ENCODE results near the gene MACF1. TPM values are rescaled to one million over a fixed set of nuclear protein-coding genes. Genes with fewer than 3 reads are reported as not detected.
"Not testable (repeated sequence)": the region's sequence is repeated elsewhere in the genome, so short reads cannot be mapped to it uniquely, and the experiment has no call there.

MACF1 gene
- total and polyA plus RNA-seq, 4 donors = 284 to 366 (median 329) TPM

GRCh38 chr1:39194398-39195051 lies 10.0 kb upstream of the MACF1 start:
- Histone ChIP-seq H3K4me3 (ENCODE audit: low read depth, low read length) (no peak overlapping the region), H3K36me3 (ENCODE audit: control insufficient read depth, insufficient read depth, low read length) (no peaks in the 10 kb centered on the region), H3K4me1 (ENCODE audit: control insufficient read depth, insufficient read depth, low read length) (peaks cover 7% of the 10 kb centered on the region), H3K27ac (ENCODE audit: low read depth, low read length) (no peak overlapping the region), H3K9me3 (ENCODE audit: control insufficient read depth, insufficient read depth, low read length) (no peaks in the 10 kb centered on the region), H3K27me3 (ENCODE audit: control insufficient read depth, insufficient read depth, low read length) (no peaks in the 10 kb centered on the region)
- no peak for DNase-seq (ENCODE audit: low read depth in 4 of 6, low spot score in 6 of 6)
- WGBS (ENCODE audit: insufficient coverage) = 94% methylated on average over 3 of the region's 8 CpGs

- DNase-seq (ENCODE audit: low read depth in 4 of 6, low spot score in 6 of 6) = no peak
- WGBS (ENCODE audit: insufficient coverage) = 80% methylated on average over 2 of the region's 5 CpGs
- no peaks in the 10 kb centered on the region for H3K9me3 ChIP-seq (ENCODE audit: control insufficient read depth, insufficient read depth, low read length)
- no peaks in the 10 kb centered on the region for H3K27me3 ChIP-seq (ENCODE audit: control insufficient read depth, insufficient read depth, low read length)
- no peak overlapping the region for H3K27ac ChIP-seq (ENCODE audit: low read depth, low read length)
- no peak overlapping the region for H3K4me3 ChIP-seq (ENCODE audit: low read depth, low read length)
- H3K4me1 ChIP-seq (ENCODE audit: control insufficient read depth, insufficient read depth, low read length) = peaks cover 10% of the 10 kb centered on the region
- no peaks in the 10 kb centered on the region for H3K36me3 ChIP-seq (ENCODE audit: control insufficient read depth, insufficient read depth, low read length)
Observed at GRCh38 chr1:39195166-39196111, 9.1 kb upstream of the MACF1 start.

GRCh38 chr1:39196244-39197215 lies 8.0 kb upstream of the MACF1 start:
- Histone ChIP-seq H3K4me1 (ENCODE audit: control insufficient read depth, insufficient read depth, low read length) (peaks cover 10% of the 10 kb centered on the region), H3K27ac (ENCODE audit: low read depth, low read length) (no peak overlapping the region), H3K36me3 (ENCODE audit: control insufficient read depth, insufficient read depth, low read length) (no peaks in the 10 kb centered on the region), H3K9me3 (ENCODE audit: control insufficient read depth, insufficient read depth, low read length) (no peaks in the 10 kb centered on the region), H3K4me3 (ENCODE audit: low read depth, low read length) (no peak overlapping the region), H3K27me3 (ENCODE audit: control insufficient read depth, insufficient read depth, low read length) (no peaks in the 10 kb centered on the region)
- WGBS (ENCODE audit: insufficient coverage) = no CpG with 5 or more reads among the region's 6 CpGs
- no peak for DNase-seq (ENCODE audit: low read depth in 4 of 6, low spot score in 6 of 6)

- Histone ChIP-seq H3K4me1 (ENCODE audit: control insufficient read depth, insufficient read depth, low read length) (peaks cover 14% of the 10 kb centered on the region), H3K27ac (ENCODE audit: low read depth, low read length) (no peak overlapping the region), H3K27me3 (ENCODE audit: control insufficient read depth, insufficient read depth, low read length) (no peaks in the 10 kb centered on the region), H3K4me3 (ENCODE audit: low read depth, low read length) (no peak overlapping the region), H3K9me3 (ENCODE audit: control insufficient read depth, insufficient read depth, low read length) (no peaks in the 10 kb centered on the region), H3K36me3 (ENCODE audit: control insufficient read depth, insufficient read depth, low read length) (no peaks in the 10 kb centered on the region)
- peak in 1 of 6 donors; percentile 11 for DNase-seq (ENCODE audit: low read depth in 4 of 6, low spot score in 6 of 6)
- WGBS (ENCODE audit: insufficient coverage) = no CpG with 5 or more reads among the region's 1 CpG
Observed at GRCh38 chr1:39199593-39199992, 4.9 kb upstream of the MACF1 start.

GRCh38 chr1:39205102-39205780 lies 746 bp downstream of the MACF1 start:
- no CpG with 5 or more reads among the region's 4 CpGs for WGBS (ENCODE audit: insufficient coverage)
- Histone ChIP-seq H3K27ac (ENCODE audit: low read depth, low read length) (peak overlapping the region; percentile 91), H3K4me3 (ENCODE audit: low read depth, low read length) (peak overlapping the region; percentile 19), H3K36me3 (ENCODE audit: control insufficient read depth, insufficient read depth, low read length) (peaks cover 3% of the 10 kb centered on the region), H3K4me1 (ENCODE audit: control insufficient read depth, insufficient read depth, low read length) (peaks cover 22% of the 10 kb centered on the region), H3K9me3 (ENCODE audit: control insufficient read depth, insufficient read depth, low read length) (no peaks in the 10 kb centered on the region), H3K27me3 (ENCODE audit: control insufficient read depth, insufficient read depth, low read length) (no peaks in the 10 kb centered on the region)
- peak in 1 of 6 donors; percentile 25 for DNase-seq (ENCODE audit: low read depth in 4 of 6, low spot score in 6 of 6)

- WGBS (ENCODE audit: insufficient coverage) = no CpG with 5 or more reads among the region's 3 CpGs
- Histone ChIP-seq H3K4me1 (ENCODE audit: control insufficient read depth, insufficient read depth, low read length) (peaks cover 19% of the 10 kb centered on the region), H3K36me3 (ENCODE audit: control insufficient read depth, insufficient read depth, low read length) (peaks cover 3% of the 10 kb centered on the region), H3K27me3 (ENCODE audit: control insufficient read depth, insufficient read depth, low read length) (no peaks in the 10 kb centered on the region), H3K27ac (ENCODE audit: low read depth, low read length) (peak overlapping the region; percentile 91), H3K4me3 (ENCODE audit: low read depth, low read length) (no peak overlapping the region), H3K9me3 (ENCODE audit: control insufficient read depth, insufficient read depth, low read length) (no peaks in the 10 kb centered on the region)
- DNase-seq (ENCODE audit: low read depth in 4 of 6, low spot score in 6 of 6) = no peak
Observed at GRCh38 chr1:39205781-39206464, 1.4 kb downstream of the MACF1 start.

GRCh38 chr1:39208360-39208759 lies 3.9 kb downstream of the MACF1 start:
- not testable (repeated sequence) for H3K27ac ChIP-seq (ENCODE audit: low read depth, low read length)

GRCh38 chr1:39210649-39211048 lies 6.2 kb downstream of the MACF1 start:
- peaks cover 17% of the 10 kb centered on the region for H3K4me1 ChIP-seq (ENCODE audit: control insufficient read depth, insufficient read depth, low read length)
- H3K36me3 ChIP-seq (ENCODE audit: control insufficient read depth, insufficient read depth, low read length) = peaks cover 5% of the 10 kb centered on the region
- H3K27ac ChIP-seq (ENCODE audit: low read depth, low read length) = no peak overlapping the region
- 100% methylated on average over 1 of the region's 3 CpGs for WGBS (ENCODE audit: insufficient coverage)
- DNase-seq (ENCODE audit: low read depth in 4 of 6, low spot score in 6 of 6) = no peak
- H3K27me3 ChIP-seq (ENCODE audit: control insufficient read depth, insufficient read depth, low read length) = no peaks in the 10 kb centered on the region
- no peaks in the 10 kb centered on the region for H3K9me3 ChIP-seq (ENCODE audit: control insufficient read depth, insufficient read depth, low read length)
- no peak overlapping the region for H3K4me3 ChIP-seq (ENCODE audit: low read depth, low read length)

More at GRCh38 chr1:39208360-39208759, 3.9 kb downstream of the MACF1 start:
- not testable (repeated sequence) for H3K9me3 ChIP-seq (ENCODE audit: control insufficient read depth, insufficient read depth, low read length); H3K4me3 ChIP-seq (ENCODE audit: low read depth, low read length); H3K36me3 ChIP-seq (ENCODE audit: control insufficient read depth, insufficient read depth, low read length); DNase-seq (ENCODE audit: low read depth in 4 of 6, low spot score in 6 of 6); H3K27me3 ChIP-seq (ENCODE audit: control insufficient read depth, insufficient read depth, low read length)
- 67% methylated on average over 2 of the region's 12 CpGs for WGBS (ENCODE audit: insufficient coverage)
- H3K4me1 ChIP-seq (ENCODE audit: control insufficient read depth, insufficient read depth, low read length) = peaks cover 21% of the 10 kb centered on the region
